ENCODE results near the gene CSNK1G1. TPM values are rescaled to one million over a fixed set of nuclear protein-coding genes. Genes with fewer than 3 reads are reported as not detected.

CSNK1G1 gene
- total RNA-seq, 1 donor from 2014 or later, result 27.7 TPM

DNA sequence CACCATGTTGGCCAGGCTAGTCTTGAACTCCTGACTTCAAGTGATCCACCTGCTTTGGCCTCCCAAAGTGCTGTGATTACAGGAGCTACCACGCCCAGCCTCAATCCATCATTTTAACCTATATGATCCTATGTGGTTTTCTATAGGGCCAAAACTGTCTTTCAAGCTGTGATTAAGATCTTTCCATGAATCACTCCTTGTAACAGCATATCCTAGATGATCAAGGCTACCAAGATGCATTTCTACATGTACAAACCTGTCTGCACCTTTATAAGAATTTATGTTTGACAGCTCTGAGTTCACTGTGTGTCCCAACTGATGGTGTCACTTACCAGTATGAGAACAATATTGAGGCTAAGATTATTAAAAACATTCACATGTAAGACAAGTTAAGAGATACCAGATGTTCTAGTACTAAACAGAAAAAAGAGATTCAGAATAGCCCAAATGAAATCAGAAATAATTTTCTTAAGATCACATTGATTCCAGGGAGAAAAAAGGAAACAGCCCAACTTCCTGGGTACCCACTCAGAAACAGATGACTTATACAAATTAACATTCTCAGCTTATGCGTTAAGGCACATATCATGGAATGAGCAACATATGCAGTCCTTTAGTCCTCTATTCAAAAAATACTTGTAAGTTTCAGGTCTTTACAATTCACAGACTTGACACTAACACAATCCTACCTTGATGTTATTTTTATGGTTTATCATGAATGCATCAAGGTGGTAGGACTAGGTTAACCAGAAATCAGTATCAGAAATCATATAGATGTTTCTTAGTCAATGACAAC lies 168.4 kb downstream of the CSNK1G1 start:
- no peak for DNase-seq (ENCODE audit: low spot score, unreplicated experiment)
- Mint-ChIP-seq H3K27me3 (no peaks in the 10 kb centered on the region), H3K9me3 (ENCODE audit: low read depth) (no peaks in the 10 kb centered on the region), H3K27ac (peak overlapping the region; percentile 74), H3K36me3 (ENCODE audit: insufficient read depth) (peaks cover 7% of the 10 kb centered on the region), H3K4me1 (ENCODE audit: low read depth) (peaks cover 5% of the 10 kb centered on the region), H3K4me3 (ENCODE audit: low read depth) (no peak overlapping the region)
- TF ChIP-seq CTCF (IDR thresholded peaks at IDR 0.05; ENCODE audit: unreplicated experiment), result no peak

- no peaks in the 10 kb centered on the region for H3K9me3 Mint-ChIP-seq (ENCODE audit: low read depth)
These were observed 170.6 kb downstream of the CSNK1G1 start for GRCh38 chr15:64185146-64185911.

GRCh38 chr15:64182859-64183370 lies 173.1 kb downstream of the CSNK1G1 start:
- Mint-ChIP-seq H3K27ac (peak overlapping the region; percentile 24), H3K9me3 (ENCODE audit: low read depth) (no peaks in the 10 kb centered on the region), H3K4me1 (ENCODE audit: low read depth) (peaks cover 34% of the 10 kb centered on the region), H3K27me3 (no peaks in the 10 kb centered on the region), H3K36me3 (ENCODE audit: insufficient read depth) (peaks cover 4% of the 10 kb centered on the region), H3K4me3 (ENCODE audit: low read depth) (no peak overlapping the region)
- no peak for DNase-seq (ENCODE audit: low spot score, unreplicated experiment)
- TF ChIP-seq CTCF (IDR thresholded peaks at IDR 0.05; ENCODE audit: unreplicated experiment), result no peak

More at GRCh38 chr15:64185146-64185911, 170.6 kb downstream of the CSNK1G1 start:
- TF ChIP-seq CTCF (IDR thresholded peaks at IDR 0.05; ENCODE audit: unreplicated experiment), result no peak
- no peaks in the 10 kb centered on the region for H3K27me3 Mint-ChIP-seq
- H3K27ac Mint-ChIP-seq, result peak overlapping the region; percentile 54
- peaks cover 20% of the 10 kb centered on the region for H3K4me1 Mint-ChIP-seq (ENCODE audit: low read depth)
- H3K36me3 Mint-ChIP-seq (ENCODE audit: insufficient read depth), result peaks cover 7% of the 10 kb centered on the region
- no peak for DNase-seq (ENCODE audit: low spot score, unreplicated experiment)
- no peak overlapping the region for H3K4me3 Mint-ChIP-seq (ENCODE audit: low read depth)

DNA sequence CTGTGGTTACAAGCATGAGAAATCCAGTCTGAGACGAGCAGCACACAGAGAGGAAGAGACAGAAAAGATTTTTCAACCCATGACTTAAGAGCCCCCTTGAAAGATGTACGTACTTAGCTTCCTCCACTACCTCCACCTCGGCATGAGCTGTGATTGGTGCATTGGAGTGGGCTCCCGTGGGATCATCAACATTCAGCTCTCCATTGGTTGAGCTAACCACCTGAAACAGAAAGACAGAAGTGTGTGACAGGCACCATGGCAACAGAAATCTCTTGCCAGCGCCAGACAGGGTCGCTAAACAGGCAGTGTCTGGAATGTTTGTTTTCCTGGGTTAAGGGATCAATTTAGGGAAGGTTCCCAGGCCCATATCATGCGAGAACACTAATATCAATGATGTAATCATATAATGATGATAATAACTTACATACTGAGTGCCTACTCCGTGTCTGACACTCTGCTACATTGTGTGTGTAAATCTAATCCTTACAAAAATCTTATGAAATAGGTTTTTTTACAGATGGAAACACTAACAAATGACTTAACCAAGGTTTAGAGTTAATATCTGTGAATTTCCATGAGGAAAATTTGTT lies 175.6 kb downstream of the CSNK1G1 start:
- Mint-ChIP-seq H3K4me1 (ENCODE audit: low read depth) (peaks cover 36% of the 10 kb centered on the region), H3K4me3 (ENCODE audit: low read depth) (peak overlapping the region; percentile 45), H3K9me3 (ENCODE audit: low read depth) (no peaks in the 10 kb centered on the region), H3K27me3 (no peaks in the 10 kb centered on the region), H3K27ac (peak overlapping the region; percentile 71), H3K36me3 (ENCODE audit: insufficient read depth) (peaks cover 8% of the 10 kb centered on the region)
- no peak for DNase-seq (ENCODE audit: low spot score, unreplicated experiment)
- no peak for TF ChIP-seq CTCF (IDR thresholded peaks at IDR 0.05; ENCODE audit: unreplicated experiment)
